ENCODE measurements around the gene PARK7.

DNA sequence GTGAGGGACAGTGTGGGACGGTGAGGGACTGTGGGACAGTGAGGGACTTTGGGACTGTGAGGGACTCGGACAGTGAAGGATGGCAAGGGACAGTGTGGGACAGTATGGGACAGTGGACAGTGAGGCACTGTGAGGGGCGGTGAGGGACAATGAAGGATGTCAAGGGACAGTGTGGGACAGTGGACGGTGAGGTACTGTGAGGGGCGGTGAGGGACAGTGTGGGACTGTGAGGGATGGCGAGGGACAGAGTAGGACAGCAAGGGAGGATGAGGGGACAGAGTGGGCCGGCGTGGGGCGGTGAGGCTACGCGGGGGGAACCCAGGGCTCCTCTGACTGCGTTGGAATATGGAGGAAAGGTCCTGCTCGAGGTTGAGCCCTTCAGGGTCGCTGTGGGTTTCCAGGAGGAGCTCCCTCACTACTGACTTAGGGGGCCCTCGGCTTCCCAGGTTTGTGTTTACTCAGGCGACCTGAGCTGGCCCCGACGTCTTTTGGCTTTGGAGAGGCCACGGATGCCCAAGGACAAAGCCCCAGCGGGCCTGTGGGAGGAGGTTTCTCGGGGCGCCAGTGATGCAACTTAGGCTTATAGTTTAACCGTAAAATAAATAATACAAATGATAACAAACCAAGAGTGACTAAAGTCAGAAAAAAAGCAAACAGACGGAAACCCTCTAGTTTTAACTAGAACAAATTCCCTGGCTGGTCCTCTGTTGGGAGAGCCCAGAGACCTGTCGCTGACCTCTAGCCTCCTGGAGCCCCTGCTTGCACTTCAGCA is 65.7 kb downstream of the PARK7 start:
- TF ChIP-seq CTCF (IDR thresholded peaks at IDR 0.05): no peak
- TF ChIP-seq POLR2A (IDR thresholded peaks at IDR 0.05): no peak

Measured in adrenal gland (tissue), 5 donors.